ENCODE results near the gene IQCM.
"Not testable (repeated sequence)": the region's sequence is repeated elsewhere in the genome, so short reads cannot be mapped to it uniquely, and the experiment has no call there.

IQCM gene

DNA sequence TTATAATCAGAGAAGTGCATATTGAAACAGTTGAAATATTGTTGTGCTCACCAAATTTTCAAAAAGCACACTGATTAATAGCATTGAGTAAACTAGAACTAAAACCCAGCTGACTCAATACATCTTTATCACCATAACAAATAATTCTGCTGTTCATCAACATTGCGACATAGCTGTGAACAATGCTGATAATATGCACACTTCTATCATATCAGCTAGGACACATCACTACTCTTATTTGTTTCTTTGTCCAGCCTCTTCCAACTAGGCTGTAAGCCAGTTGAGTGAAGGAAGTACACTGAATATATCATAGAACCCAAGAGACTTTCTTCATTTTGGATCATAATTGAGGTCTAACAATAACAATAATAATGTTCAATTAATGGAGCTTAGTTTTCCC, 349.7 kb downstream of the IQCM start:
- no peak for DNase-seq (ENCODE audit: low spot score)

GRCh38 chr4:149443537-149443936, 372.1 kb downstream of the IQCM start:
- no peak for DNase-seq (ENCODE audit: low spot score)

- peak; percentile 2 for DNase-seq (ENCODE audit: low spot score)
Observed at GRCh38 chr4:149441338-149441737, 374.3 kb downstream of the IQCM start.

DNA sequence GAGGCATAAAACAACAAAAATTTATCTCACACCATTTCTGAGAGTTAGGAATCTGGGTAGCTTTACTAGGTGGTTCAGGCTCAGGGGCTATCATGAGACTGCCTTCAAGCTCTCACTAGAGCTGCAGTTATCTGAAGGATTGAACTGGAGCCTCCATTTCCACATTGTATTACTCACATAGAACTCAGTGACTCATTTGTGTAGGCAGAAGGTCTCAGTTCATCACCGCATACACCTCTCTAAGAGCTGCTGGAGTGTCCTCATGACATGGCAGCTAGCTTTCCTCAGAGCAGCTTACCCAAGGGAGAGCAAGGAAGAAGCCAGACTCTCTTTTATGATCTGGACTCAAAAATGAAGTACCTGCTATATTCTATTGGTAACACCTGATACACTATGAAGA, 389.2 kb downstream of the IQCM start:
- DNase-seq (ENCODE audit: low spot score), result no peak

- peak; percentile 2 for DNase-seq (ENCODE audit: low spot score)
Observed at GRCh38 chr4:149409555-149409962, 406.1 kb downstream of the IQCM start.

DNA sequence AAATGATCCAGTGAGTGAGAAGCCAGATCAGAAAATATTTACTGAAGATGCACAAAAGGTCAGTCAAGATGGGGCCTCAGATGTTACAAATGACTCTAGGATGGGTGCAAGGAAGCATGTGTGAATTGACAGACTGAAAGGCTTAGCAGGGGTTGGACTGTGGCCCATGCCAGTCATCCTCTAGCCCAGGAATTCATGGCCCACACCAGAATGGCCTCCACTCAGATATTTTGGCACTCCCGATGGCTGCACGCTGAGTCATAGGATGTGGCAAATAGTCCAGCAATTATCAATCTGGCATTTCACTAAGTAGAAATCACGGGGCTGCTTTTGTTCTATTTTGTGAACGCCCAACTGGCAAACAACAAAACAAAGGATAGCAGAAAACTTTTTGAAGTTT, 406.5 kb downstream of the IQCM start:
- DNase-seq (ENCODE audit: low spot score), result peak; percentile 45

- DNase-seq (ENCODE audit: low spot score), result no peak
Observed at GRCh38 chr4:149404143-149404542, 411.5 kb downstream of the IQCM start.

DNA sequence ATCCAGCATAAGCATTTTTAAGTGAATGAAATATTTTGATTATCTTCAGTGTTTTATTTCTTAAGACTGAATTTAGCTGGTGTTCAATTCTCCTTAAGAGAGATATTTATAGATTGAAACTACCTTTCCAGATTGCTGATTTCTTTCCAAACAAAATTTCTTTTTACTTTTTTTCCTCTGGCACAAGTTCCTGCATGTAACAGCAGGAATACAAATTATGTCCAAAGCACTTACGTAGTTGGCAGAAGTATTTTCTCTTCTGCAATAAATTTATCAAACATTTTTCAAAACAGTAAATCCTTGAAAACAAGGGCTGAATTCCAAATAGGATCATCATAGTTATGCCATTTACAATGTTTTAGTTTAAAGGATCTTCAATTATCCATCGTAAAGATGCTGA, 412.6 kb downstream of the IQCM start:
- no peak for DNase-seq (ENCODE audit: low spot score)

- DNase-seq (ENCODE audit: low spot score), result no peak
Observed at GRCh38 chr4:149398993-149399392, 416.6 kb downstream of the IQCM start.

DNA sequence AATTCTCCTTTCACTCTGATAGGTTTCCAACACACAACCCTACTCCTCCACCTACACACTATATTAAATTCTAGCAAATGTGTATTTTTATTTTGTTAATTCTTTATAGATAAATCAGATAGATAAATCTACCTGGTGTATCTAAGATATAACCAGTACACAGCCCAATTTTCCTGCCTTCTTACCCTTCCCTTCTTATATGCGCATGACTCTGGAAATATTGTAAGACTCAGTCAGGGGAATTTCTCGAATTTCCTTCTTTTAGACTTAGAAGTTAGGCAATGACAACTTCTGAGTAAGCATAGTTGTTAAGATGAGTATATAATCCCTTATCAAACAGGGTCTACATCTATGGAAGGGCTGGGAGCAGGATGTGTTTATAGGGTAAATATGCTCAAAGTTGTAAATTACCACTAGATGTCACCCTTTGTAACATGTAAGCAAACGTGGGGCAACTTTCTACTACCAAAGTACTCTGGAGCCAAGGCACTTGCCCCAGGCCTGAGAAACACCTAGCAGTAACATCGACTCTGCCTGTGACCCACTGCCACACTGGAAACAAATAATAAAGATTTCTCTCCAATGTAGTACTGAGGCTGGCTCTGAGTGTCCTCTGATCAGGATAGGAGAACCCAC, 444.7 kb downstream of the IQCM start:
- peak; percentile 51 for DNase-seq (ENCODE audit: low spot score)

DNA sequence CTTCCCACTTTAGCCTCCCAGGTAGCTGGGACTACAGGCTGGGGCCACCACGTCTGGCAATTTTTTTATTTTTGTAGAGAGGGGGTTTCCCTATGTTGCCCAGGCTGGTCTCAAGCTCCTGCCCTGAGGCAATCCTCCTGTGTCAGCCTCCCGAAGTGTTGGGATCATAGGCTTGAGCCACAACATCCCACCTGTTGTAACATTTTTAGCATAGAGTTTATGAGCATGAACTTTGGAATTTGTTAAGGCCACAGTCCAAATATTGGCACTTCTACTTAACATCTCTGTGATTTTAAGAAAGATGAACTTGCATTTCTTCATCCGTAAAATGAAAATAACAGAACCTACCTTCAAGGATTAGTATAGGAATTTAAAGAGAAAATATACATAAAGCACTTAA, 445.6 kb downstream of the IQCM start:
- no peak for DNase-seq (ENCODE audit: low spot score)

DNA sequence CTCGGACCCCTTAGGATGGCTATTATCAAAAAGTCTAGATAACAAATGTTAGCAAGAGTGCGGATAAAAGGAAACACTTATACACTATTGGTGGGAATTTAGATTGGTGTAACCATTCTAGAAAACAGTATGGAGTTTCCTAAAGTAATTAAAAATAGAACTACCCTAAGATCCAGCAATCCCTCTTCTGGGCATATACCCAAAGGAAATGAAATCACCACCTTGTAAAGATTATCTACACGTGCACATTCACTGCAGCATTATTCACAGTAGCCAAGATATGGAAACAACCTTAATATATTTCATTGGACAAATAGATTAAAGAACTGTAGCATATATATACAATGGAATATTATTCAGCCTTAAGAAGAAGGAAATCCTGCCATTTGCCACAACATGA, 462.4 kb downstream of the IQCM start:
- no peak for DNase-seq (ENCODE audit: low spot score)

DNA sequence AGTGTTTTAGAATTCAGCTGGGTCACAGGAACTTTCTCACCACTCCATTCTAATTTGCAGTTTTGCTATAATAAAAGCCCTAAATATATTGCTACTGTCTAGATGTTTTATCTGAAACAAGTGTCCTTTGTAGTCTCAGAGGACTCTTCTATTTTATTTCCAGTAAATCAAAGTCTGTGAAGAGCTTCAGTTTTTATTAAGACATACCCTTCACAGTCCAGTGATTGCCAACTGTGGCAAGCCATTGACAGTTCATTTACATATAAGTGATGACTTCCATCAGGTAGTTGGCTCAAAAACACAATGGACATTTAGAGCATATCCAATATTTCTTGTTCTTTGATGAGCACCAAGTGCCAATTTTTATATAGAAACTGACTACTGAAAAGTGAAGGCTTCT, 466.1 kb downstream of the IQCM start:
- no peak for DNase-seq (ENCODE audit: low spot score)

DNA sequence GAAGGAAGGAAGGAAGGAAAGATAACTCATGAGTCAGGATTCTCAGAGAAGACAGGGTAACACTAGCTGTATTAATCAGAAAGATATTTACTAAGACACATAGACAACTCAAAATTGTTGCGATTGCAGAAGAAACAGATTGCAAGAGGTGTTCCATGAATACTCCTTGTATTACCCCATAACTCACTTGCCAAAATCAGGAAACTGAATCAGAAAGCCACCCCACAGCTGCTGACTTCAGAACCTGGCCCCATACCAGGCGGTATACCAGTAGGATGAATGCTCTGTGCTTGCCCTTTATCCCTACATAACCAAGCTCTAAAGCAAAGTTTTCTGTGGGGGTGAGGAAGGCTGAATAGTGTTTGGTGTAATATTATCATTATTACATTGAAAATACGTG, 468.5 kb downstream of the IQCM start:
- no peak for DNase-seq (ENCODE audit: low spot score)

DNA sequence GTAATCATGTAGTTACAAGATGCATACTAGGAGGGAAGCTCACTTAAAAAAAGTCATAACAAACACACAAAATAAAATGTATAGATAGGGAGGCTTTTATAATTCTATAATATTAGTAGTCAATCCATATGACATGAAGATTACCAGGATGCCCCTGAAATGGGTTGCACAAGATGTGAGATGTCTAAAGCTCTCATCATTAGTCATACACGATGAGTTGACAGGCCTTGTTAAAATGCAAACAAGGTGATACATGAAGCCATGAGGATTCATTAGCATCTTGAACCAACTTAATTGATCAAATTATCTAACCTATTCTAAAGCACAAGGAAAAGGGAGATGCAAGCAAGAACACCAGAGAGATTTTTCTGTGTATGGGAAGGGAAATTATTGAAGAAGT, 470.2 kb downstream of the IQCM start:
- DNase-seq (ENCODE audit: low spot score), result no peak

- DNase-seq (ENCODE audit: low spot score), result peak; percentile 3
Observed at GRCh38 chr4:149344436-149344835, 471.2 kb downstream of the IQCM start.

- DNase-seq (ENCODE audit: low spot score), result no peak
Observed at GRCh38 chr4:149343614-149344013, 472.0 kb downstream of the IQCM start.

DNA sequence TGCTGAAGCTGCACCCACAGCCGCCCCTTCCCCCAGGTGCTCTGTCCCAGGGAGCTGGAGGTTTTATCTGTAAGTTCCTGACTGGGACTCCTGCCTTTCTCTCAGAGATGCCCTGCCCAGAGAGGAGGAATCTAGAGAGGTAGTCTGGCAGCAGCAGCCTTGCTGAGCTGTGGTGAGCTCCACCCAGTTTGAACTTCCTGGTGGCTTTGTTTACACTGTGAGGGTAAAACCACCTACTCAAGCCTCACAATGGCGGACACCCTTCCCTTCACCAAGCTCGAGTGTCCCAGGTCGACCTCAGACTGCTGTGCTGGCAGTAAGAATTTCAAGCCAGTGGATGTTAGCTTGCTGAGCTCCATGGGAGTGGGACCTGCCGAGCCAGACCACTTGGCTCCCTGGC, 474.5 kb downstream of the IQCM start:
- DNase-seq (ENCODE audit: low spot score), result not testable (repeated sequence)

- no peak for DNase-seq (ENCODE audit: low spot score)
Observed at GRCh38 chr4:149328161-149328560, 487.5 kb downstream of the IQCM start.

GRCh38 chr4:149322203-149322602, 493.4 kb downstream of the IQCM start:
- DNase-seq (ENCODE audit: low spot score), result no peak

- DNase-seq (ENCODE audit: low spot score), result no peak
Observed at GRCh38 chr4:149321438-149321837, 494.2 kb downstream of the IQCM start.

DNA sequence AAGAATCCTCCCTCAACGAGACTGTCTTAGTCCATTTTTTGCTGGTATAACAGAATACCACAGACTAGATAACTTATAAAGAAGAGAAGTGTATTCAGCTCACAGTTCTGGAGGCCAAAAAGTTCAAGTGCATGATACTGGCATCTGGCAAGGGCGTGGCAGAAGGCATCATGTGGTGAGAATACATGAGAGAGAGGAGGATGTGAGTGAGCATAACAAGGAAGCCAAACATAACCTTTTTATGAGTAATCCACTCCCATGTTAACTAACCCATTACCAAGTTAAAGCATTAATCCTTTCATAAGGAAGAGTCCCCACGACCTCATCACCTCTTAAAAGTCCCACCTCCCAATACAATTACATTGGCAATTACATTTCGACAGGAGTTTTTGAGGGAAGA, 504.6 kb downstream of the IQCM start:
- no peak for DNase-seq (ENCODE audit: low spot score)

DNA sequence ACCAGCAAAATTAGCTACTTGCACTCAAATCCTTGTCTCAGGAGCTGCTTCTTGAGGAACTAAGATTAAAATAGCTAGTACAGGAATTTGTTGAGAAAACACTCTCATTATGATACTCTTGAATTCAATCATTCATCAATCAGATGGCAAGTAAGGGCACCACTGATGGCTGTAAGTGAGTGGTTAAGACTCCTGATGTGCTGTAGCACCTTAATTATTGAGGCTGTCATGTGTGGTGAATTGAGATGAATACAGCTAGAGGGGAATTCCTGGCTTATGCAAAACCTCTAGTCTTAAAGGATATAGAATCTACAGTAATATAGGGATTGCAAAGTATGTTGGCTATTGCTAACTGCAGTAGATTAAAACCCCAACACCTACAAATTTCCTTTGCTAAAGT, 509.1 kb downstream of the IQCM start:
- no peak for DNase-seq (ENCODE audit: low spot score)

Data from AG08396 (cell line).